ENCODE results near the gene PGP. TPM values are rescaled to one million over a fixed set of nuclear protein-coding genes. Genes with fewer than 3 reads are reported as not detected.

Gene PGP
- total RNA-seq, 1 donor from 2014 or later: 16.8 TPM

- no peaks in the 10 kb centered on the region for H3K4me1 Mint-ChIP-seq
These were observed 44.6 kb downstream of the PGP start for GRCh38 chr16:2170080-2170479.

GRCh38 chr16:2167068-2167638, 47.5 kb downstream of the PGP start:
- DNase-seq (ENCODE audit: low spot score in 2 of 2, unreplicated experiment in 2 of 2): no peak
- Mint-ChIP-seq H3K27ac (no peak overlapping the region), H3K27me3 (ENCODE audit: low read depth) (no peaks in the 10 kb centered on the region), H3K4me1 (peaks cover 3% of the 10 kb centered on the region), H3K9me3 (no peaks in the 10 kb centered on the region), H3K36me3 (peaks cover 9% of the 10 kb centered on the region), H3K4me3 (no peak overlapping the region)
- TF ChIP-seq CTCF (IDR thresholded peaks at IDR 0.05; ENCODE audit: unreplicated experiment): no peak

More at GRCh38 chr16:2170080-2170479, 44.6 kb downstream of the PGP start:
- H3K36me3 Mint-ChIP-seq: peaks cover 17% of the 10 kb centered on the region
- no peak for DNase-seq (ENCODE audit: low spot score in 2 of 2, unreplicated experiment in 2 of 2)
- no peak overlapping the region for H3K4me3 Mint-ChIP-seq
- H3K9me3 Mint-ChIP-seq: no peaks in the 10 kb centered on the region
- TF ChIP-seq CTCF (IDR thresholded peaks at IDR 0.05; ENCODE audit: unreplicated experiment): no peak
- H3K27me3 Mint-ChIP-seq (ENCODE audit: low read depth): no peaks in the 10 kb centered on the region
- H3K27ac Mint-ChIP-seq: no peak overlapping the region

- DNase-seq (ENCODE audit: low spot score in 2 of 2, unreplicated experiment in 2 of 2): no peak
- Mint-ChIP-seq H3K4me1 (peaks cover 3% of the 10 kb centered on the region), H3K36me3 (peaks cover 6% of the 10 kb centered on the region), H3K4me3 (no peak overlapping the region), H3K27ac (no peak overlapping the region), H3K27me3 (ENCODE audit: low read depth) (no peaks in the 10 kb centered on the region), H3K9me3 (no peaks in the 10 kb centered on the region)
- TF ChIP-seq CTCF (IDR thresholded peaks at IDR 0.05; ENCODE audit: unreplicated experiment): no peak
These were observed 48.2 kb downstream of the PGP start for GRCh38 chr16:2166263-2167067.

GRCh38 chr16:2165861-2166260, 48.8 kb downstream of the PGP start:
- Mint-ChIP-seq H3K36me3 (peaks cover 6% of the 10 kb centered on the region), H3K27ac (no peak overlapping the region), H3K4me1 (peaks cover 3% of the 10 kb centered on the region), H3K9me3 (no peaks in the 10 kb centered on the region), H3K27me3 (ENCODE audit: low read depth) (no peaks in the 10 kb centered on the region), H3K4me3 (no peak overlapping the region)
- DNase-seq (ENCODE audit: low spot score in 2 of 2, unreplicated experiment in 2 of 2): no peak
- no peak for TF ChIP-seq CTCF (IDR thresholded peaks at IDR 0.05; ENCODE audit: unreplicated experiment)

GRCh38 chr16:2163211-2163881, 51.3 kb downstream of the PGP start:
- Mint-ChIP-seq H3K27ac (peak overlapping the region; percentile 78), H3K4me3 (no peak overlapping the region), H3K9me3 (no peaks in the 10 kb centered on the region), H3K4me1 (peaks cover 3% of the 10 kb centered on the region), H3K27me3 (ENCODE audit: low read depth) (no peaks in the 10 kb centered on the region), H3K36me3 (peaks cover 6% of the 10 kb centered on the region)
- TF ChIP-seq CTCF (IDR thresholded peaks at IDR 0.05; ENCODE audit: unreplicated experiment): no peak
- DNase-seq (ENCODE audit: low spot score in 2 of 2, unreplicated experiment in 2 of 2): no peak

Measured in mesothelial cell of epicardium (in vitro differentiated cells).